Kidney (tissue), 14 donors: Measurements from ENCODE around the gene AKT3. TPM values are rescaled to one million over a fixed set of nuclear protein-coding genes. Genes with fewer than 3 reads are reported as not detected.

ENCODE experiments used
- DNase-seq, 5 donors: peaks; one replicate each; pipeline ENCODE4 v3.0.0-alpha.2; 2013 to 2020
- FAIRE-seq: peaks from 2 replicates; lab custom pipeline; 2012; peaks lifted over from hg19 to GRCh38; lab: Jason Lieb, UNC
- H3K27ac ChIP-seq, 2 donors: one replicate each; pipeline ENCODE4 v1.7.0; 2013; ENCODE audit warnings: low read depth in 2 of 2, low read length in 2 of 2, inconsistent platforms in 1 of 2
- H3K27me3 ChIP-seq: one replicate; pipeline ENCODE4 v1.7.1; 2013; ENCODE audit warnings: low read length, inconsistent platforms; ENCODE audit not compliant: control insufficient read depth, insufficient read depth
- H3K36me3 ChIP-seq, 3 donors: one replicate each; pipeline versions ENCODE4 v1.7.0 to v1.7.1; 2013; ENCODE audit warnings: low read length in 3 of 3, control low read depth in 1 of 3, inconsistent platforms in 1 of 3; ENCODE audit not compliant: insufficient read depth in 3 of 3, control insufficient read depth in 2 of 3
- H3K4me1 ChIP-seq, 3 donors: one replicate each; pipeline versions ENCODE4 v1.7.0 to v1.7.1; 2013; ENCODE audit warnings: low read length in 3 of 3, inconsistent platforms in 1 of 3, low read depth in 1 of 3; ENCODE audit not compliant: control insufficient read depth in 2 of 3, insufficient read depth in 2 of 3
- H3K4me3 ChIP-seq, 3 donors: one replicate each; pipeline versions ENCODE4 v1.7.0 to v1.8.1; 2013; ENCODE audit warnings: low read length in 3 of 3, control low read depth in 1 of 3, inconsistent platforms in 1 of 3
- H3K9ac ChIP-seq, 3 donors: one replicate each; pipeline versions ENCODE4 v1.7.0 to v1.7.1; 2013; ENCODE audit warnings: low read length in 3 of 3, control low read depth in 1 of 3, inconsistent platforms in 1 of 3
- H3K9me3 ChIP-seq, 3 donors: one replicate each; pipeline versions ENCODE4 v1.7.0 to v1.7.1; 2013; ENCODE audit warnings: low read length in 3 of 3, control low read depth in 1 of 3, inconsistent platforms in 1 of 3; ENCODE audit not compliant: control insufficient read depth in 2 of 3, insufficient read depth in 1 of 3
- CTCF ChIP-seq: IDR thresholded peaks from 3 replicates; pipeline ENCODE4 v1.5.1; 2012; ENCODE audit warnings: mild to moderate bottlenecking, moderate library complexity, borderline replicate concordance; ENCODE audit not compliant: insufficient read depth; ENCODE audit errors: extremely low read depth
- intact Hi-C: fragments of 100-400 bp; cut with DNase I; formaldehyde crosslinking; loops from one replicate; pipeline ENCODE4 v1.11.1; 2022
- polyA plus RNA-seq: library from polyadenylated mRNA; stranded (reverse); fragments of 350-450 nt; fragmentation: Illumina TruSeq; extraction: RNeasy Lipid Tissue Mini Kit (QIAGEN cat#74804); gene quantifications from one replicate; pipeline ENCODE4 v1.2.3, GENCODE V29; 2014; ENCODE audit warnings: low read depth, low replicate concordance; ENCODE audit not compliant: insufficient read depth
- total RNA-seq: library from RNA; stranded (reverse); fragmentation: NEBNext Ultra II Directional; extraction: Animal tissue kit (Norgen Biotek cat#: 25700); gene quantifications from one replicate; pipeline ENCODE4 v1.2.1, GENCODE V29; 2021
- donor health status: control.
- donor health status: control.
- donor health status: control.
- donor health status: control.
- donor health status: control.
- donor health status: DM: yes; HTN: yes; CAD: no.
- donor health status: Normal renal cell carcinoma (clear cell type).

The AKT3 gene
- total and polyA plus RNA-seq, 2 donors from 2014 or later: 9.5 to 81.6 TPM

- Histone ChIP-seq H3K36me3 (no peaks in the 10 kb centered on the region), H3K9ac (no peak overlapping the region), H3K4me1 (no peaks in the 10 kb centered on the region), H3K9me3 (peaks cover 0 to 4% (median 2%) of the 10 kb centered on the region in 3 donors), H3K4me3 (no peak overlapping the region), H3K27ac (no peak overlapping the region), H3K27me3 (no peaks in the 10 kb centered on the region)
- intact Hi-C loops: no loop called here
- FAIRE-seq: no peak
- TF ChIP-seq CTCF: no peak
- DNase-seq: no peak
Measured at GRCh38 chr1:243605604-243606003, 244.4 kb downstream of the AKT3 start.

- Histone ChIP-seq H3K9ac (no peak overlapping the region), H3K9me3 (peaks cover 0 to 4% (median 2%) of the 10 kb centered on the region in 3 donors), H3K36me3 (no peaks in the 10 kb centered on the region), H3K27ac (no peak overlapping the region), H3K4me1 (no peaks in the 10 kb centered on the region), H3K4me3 (no peak overlapping the region), H3K27me3 (no peaks in the 10 kb centered on the region)
- FAIRE-seq (no peak), DNase-seq (no peak)
- intact Hi-C loops: no loop called here
- TF ChIP-seq CTCF: no peak
Measured at GRCh38 chr1:243601720-243602119, 248.3 kb downstream of the AKT3 start.

- no peaks in the 10 kb centered on the region for H3K27me3 ChIP-seq
- intact Hi-C loops: no loop called here
Measured at GRCh38 chr1:243598433-243598832, 251.6 kb downstream of the AKT3 start.

More at GRCh38 chr1:243598433-243598832, 251.6 kb downstream of the AKT3 start:
- TF ChIP-seq CTCF: no peak
- Histone ChIP-seq H3K9ac (no peak overlapping the region), H3K9me3 (peaks cover 0 to 4% (median 2%) of the 10 kb centered on the region in 3 donors), H3K4me1 (no peaks in the 10 kb centered on the region), H3K27ac (no peak overlapping the region), H3K36me3 (no peaks in the 10 kb centered on the region), H3K4me3 (no peak overlapping the region)
- no peak for FAIRE-seq
- DNase-seq: no peak
